HK-2 (cell line): ENCODE results near the gene HEYL.

ENCODE experiments used
- DNase-seq: peaks from one replicate; pipeline ENCODE4 v3.0.0-alpha.2; 2018; ENCODE audit not compliant: unreplicated experiment

HEYL gene

DNA sequence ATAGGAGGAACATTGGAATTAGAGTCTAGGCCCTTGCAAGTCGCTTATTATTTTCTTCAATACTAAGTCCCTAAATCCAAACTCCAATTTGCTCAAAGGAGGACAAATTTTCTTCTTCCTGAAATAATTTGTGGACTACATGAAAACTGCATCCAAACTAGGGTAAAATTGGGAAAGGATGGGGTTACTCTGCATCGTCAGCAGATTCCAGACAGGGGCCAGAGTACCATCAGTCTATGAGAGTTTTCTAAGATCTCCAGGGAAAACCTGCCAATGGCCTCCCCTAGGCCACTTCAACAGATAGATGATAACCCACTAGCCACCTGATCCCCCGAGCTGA is 508 bp downstream of the HEYL start:
- DNase-seq, result no peak

DNA sequence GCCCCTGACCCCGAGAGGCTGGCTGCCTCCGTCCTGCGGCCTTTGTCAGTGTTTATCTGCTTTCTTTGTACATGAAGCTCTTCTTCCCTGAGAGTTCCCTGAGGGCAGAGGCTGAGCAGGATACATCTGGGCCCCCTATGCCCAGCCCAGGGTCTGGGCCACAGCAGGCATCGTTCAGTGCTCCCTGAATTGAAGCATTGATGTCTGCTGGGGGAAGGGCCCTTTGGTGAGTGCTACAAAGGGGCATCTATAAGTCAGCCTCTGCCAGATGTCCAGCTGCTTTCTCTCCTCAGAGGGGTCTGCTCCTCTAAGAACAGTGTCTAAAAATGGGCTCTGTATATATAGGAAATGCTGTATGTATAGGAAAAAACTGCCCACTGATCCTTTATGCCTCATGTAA is 2.1 kb downstream of the HEYL start:
- DNase-seq, result no peak

GRCh38 chr1:39635871-39636210 is 3.6 kb downstream of the HEYL start:
- no peak for DNase-seq

DNA sequence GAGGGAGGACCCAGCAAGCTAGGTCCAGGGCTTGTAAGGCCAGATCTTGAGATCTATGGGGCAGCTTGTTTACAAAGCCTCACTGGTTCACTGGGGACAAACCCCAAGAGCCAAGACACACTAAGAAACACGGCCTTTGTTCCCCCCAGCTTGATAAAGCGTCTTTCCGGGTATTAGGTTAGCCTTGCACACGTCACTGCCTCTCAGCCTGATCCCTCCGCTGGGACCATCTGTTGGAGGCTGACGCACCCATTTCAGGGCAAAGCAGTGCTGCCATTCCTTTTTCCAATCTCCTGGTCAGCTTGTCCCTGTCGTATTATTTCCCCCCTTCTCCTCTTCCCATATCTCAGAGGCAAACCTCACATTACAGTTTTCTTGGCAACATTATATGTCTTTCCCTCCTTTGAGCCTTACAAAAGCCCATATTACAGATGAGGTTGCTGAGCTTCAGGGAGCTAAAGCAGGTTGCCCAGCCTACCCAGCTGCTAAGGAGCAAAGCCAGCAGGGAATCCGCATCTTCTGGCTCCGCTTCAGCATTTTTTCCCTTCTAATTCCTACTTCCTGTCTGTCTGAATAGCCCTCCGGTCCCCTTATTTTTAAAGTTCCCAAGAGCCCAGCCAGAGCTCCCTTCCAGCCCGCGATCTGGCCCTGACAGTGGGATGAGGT is 4.1 kb downstream of the HEYL start:
- DNase-seq, result no peak

- DNase-seq, result no peak
These were observed 6.0 kb downstream of the HEYL start for GRCh38 chr1:39633422-39633821.

DNA sequence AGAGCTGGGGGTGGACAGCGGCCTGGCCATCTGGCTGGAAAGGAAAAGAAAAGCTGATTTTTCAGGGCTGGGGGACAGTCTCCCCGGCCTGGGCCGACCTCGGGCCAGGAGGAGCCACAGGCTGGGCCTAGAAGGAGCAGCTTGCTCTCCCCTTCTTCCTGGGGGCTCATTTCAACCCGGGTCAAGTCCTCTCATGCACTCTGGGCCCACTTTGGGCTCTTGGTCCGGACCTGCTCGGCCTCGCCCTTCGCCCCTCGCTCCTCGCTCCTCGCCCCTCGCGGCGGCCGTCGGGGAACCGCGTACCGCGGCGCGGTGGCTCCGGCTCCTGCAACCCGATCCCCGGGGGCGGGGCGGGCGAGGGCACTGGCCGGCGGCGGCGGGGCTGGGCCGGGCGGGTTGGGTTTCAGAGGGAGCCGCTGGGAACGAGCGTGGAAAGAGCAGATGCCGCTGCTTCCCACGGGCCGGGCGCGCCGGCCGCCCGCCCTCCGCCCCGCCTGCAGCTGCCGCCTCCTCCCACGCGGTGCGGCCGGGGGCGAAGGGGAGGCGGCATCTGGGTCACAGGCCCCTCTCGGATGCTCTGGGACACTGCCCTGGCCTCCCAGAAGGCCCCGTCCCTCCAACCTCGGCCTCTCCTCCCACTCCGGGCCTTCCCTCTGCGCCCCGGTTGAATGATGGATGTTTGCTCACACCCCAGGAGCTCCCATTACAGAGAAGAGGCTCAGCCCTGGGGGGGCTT is 6.6 kb downstream of the HEYL start:
- peak; percentile 33 for DNase-seq

GRCh38 chr1:39632323-39632681 is 7.1 kb downstream of the HEYL start:
- no peak for DNase-seq

DNA sequence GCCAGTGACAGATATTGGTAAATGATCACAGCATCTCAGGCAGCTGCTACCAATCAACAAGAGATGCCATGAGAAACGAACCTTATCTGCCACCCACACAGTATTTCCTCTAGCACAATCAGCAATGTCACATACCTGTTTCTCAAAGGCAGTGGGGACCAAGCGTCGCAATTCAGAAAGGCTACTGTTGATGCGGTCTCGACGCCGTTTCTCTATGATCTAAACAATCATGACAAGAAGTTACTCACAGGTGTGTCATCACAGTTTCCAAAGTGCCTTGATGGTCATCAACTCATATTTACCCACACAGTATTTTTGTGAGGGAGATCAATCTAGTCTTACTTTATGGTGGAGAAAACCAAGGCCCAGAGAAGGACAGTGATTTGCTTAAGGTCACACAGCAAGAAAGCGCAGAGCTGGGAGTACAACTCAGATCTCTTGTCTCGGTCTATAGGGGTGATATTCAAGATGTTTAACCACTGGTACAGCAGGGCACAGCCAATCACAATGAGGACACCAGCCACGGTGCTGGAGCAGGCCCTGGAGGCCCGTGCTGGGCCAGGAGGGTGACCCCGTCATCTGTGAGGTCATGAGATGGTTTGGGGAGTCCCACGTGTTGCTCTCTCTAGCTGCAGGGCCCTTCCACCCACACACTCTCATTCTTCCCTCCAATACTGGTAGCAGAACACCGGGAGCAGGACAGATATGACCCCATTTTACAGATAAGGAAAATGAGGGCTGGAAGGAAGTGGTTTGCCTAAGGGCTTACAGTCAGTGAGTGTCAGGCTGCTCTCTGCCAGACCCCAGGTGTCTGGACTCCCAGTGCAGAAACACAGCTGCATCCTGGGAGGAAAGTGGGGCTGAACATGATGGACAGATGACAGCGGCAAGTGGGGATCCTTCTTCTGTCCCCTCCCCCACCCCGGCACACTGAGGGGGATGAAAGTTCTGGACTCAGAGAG is 7.8 kb downstream of the HEYL start:
- DNase-seq, result no peak

GRCh38 chr1:39628807-39629350 is 10.6 kb downstream of the HEYL start:
- no peak for DNase-seq

GRCh38 chr1:39626646-39627045 is 12.8 kb downstream of the HEYL start:
- no peak for DNase-seq

DNA sequence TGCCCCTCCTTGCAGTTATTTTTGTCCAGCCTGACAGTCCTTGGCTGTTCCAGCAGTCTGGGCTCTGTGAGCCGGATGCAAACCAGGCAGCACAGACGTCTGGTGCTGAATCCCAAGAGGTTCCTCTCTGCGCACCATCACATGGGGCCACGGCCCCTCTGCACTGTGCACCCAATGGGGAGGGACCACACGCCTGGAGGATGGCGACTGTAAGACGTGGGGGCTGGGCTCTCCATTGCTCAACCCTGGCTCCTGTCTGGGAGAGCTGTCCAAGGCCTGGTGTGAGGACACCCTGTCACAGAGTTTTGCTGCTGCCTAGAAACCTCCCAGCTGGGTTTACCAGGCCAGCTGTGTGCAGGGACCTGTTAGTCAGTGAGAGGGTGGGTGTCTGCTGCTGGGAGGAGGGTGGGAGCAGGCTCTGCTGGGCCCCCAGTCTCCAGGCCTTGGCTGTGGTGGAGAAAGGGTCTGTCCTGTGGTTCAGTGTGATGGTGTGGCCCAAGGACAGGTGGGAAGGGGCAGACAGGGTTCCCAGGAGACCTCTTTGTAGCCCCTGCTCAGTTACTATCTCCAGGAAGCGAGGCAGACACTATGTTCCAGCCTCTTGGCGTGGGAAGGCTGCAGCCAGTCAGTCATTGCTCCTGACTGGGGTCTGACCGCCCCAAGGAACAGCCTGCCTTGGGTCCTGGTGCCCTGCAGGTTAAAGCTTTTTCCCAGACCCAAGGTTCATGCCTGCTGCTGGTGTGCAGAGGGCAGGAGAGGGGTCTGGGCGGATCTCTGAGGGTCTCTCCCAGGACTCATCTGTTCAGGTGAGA is 13.8 kb downstream of the HEYL start:
- no peak for DNase-seq

DNA sequence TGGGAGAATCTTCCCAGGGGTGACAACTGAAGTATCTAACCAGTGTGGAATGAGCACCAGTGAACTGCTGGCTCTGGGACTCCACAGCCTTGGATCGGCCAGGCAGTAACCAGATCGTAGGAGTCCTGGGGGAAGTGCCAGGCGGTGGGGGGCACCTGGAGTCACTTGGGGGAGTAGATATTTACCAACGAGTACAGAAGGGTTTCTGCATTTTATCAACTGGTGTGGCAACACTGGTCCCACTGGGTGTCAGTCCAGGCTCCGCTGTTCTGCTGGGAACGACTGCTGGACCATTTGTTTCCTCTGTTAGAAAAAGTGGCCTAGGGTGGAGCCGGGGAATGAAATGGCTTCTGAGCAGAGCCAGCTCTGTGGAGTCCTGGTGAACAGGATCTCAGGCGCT is 14.4 kb downstream of the HEYL start:
- no peak for DNase-seq

DNA sequence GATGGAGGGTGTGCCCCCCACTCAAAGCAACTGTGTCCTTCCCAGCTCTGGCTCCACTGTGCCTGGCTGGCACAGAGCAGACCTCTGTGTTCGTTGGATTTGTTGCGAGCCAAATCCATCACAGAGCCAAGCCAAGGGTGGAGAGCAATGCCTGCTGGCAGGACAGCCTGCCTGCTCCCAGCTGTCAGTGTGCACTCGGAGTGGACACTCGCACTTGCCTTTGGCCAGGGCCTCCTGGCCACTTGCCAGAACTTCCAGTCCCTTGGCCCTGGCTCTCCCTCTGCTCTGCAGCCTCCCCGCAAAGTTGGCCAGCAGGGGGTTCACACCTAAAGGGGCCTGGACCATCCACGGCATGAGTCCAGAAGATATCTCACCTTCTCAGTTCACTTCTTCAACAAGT is 16.4 kb downstream of the HEYL start:
- no peak for DNase-seq

DNA sequence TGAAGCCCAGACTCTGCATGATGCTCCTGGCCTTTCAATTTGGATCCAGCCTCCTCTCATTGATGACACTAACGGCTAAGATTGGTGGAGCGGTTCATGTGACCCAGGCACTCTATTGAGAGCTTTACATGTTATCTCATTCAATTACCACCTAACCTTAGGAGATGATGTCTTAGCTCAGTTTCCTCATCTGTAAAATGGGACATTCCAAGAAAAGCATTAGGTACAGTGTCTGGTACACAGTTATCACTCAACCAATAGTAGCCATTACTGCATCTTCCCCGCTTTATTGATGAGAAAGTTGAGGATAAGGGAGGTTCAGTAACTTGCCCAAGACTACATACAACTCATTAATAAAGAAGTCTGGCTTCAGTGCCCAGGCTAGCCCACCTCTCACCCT is 17.0 kb downstream of the HEYL start:
- no peak for DNase-seq

- DNase-seq, result no peak
These were observed 18.7 kb downstream of the HEYL start for GRCh38 chr1:39620659-39621165.

DNA sequence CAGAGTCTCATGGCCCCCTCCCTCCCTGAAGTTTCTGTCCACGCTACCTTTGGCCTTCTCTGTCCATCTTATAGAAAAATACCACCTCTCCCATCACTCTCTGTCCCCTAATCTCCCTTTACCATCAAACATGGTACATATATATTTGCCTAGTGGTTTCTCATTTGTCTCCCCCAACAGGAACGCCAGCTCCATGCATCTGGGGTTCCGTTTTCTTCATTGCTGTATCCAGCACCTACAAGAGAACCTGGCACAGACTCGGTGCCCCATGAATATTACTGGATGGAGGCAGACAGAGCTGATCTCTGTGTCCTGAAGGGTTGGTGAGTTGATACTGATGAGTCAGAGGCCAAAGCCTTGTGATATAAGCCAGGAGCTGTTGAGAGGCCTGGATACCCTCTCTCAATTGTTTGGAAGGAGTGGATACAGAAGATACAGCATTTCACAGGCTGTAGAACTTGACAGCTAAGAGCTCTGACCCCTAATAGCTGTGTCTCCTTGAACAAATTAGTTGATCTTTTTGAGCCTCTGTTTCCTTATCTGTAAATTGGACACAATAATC is 21.9 kb downstream of the HEYL start:
- DNase-seq, result no peak

GRCh38 chr1:39615086-39615673 is 24.3 kb downstream of the HEYL start:
- DNase-seq, result no peak

DNA sequence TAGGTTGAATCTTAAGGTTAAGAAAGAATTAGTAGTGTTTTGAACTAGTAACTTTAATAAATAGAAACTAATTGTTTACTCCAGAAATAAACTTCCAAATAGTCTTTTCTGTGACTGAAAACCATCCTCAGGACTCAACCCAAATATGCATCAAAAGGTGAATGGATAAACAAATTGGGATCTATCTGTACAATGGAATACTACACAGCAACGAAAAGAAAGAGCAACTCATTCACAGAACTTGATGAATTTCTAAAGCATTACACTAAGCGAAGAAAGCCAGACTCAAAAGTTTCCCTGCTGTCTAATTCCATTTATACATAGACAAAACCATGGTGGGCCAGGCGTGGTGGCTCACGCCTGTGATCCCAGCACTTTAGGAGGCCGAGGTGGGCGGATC is 25.0 kb downstream of the HEYL start:
- no peak for DNase-seq

DNA sequence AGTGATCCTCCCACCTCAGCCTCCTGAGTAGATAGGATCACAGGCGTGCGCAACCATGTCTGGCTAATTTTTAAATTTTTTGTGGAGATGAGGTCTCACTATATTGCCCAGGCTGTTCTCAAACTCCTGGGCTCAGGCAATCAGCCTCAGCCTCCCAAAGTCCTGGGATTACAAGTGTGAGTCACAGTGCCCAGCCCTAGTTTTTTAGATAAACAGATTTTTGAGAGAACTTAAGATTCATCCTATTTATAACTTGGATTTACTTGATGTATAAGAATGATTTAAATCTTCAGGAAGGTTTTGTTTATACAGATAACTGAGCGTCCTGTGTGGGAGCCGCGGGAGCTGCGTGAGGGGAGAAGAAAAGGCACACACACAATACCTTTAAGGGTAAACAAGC is 26.2 kb downstream of the HEYL start:
- no peak for DNase-seq

DNA sequence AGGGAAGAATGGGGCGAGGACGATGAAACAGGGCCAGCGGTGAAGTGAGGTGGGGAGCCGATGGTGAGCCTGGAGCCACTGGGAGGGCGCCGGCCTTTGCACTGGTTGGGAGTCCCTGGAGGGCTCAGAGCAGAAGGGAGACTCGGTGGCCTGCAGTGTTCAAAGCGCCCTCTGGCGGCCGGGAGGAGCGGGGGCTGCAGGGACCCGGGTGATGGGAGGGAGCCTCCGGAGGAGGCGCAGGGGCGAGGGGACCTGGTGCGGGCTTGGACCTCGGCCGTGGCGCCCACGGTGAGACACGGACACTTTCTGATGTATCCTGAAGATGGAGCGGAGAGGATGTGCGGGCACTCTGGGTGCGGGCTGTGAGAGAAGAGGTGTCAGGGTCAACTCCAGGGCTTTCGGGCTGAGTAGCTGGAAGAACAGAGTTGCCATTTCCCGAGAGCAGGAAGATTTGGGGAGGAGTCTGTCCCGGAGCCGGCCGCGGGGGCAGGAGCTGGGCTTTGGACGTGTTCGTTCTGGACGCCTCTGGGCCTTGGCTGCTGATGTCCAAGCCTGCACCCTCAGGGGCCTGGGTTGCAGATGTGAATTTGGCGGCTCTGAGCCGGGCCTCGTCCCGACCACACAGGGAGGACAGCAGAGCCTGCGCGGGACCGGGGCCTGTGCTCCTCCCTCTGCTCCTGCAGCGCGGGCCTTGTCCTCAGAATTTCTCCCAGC is 29.7 kb downstream of the HEYL start:
- no peak for DNase-seq
